Activated CD4-positive, alpha-beta T cell treated with anti-CD3 and anti-CD28 coated beads, Interleukin-2, Interleukin-6, amounts not matched to agents 100 ng/mL and 50 ng/mL, durations not matched to agents 16 hours and 8 hours (primary cell): ENCODE results near the gene GMDS.

Experiments used
- DNase-seq: peaks from one replicate; pipeline ENCODE4 v3.0.0-alpha.2; 2020

The GMDS gene

GRCh38 chr6:2086326-2086965 lies 159.0 kb downstream of the GMDS start:
- DNase-seq, result no peak

GRCh38 chr6:2085657-2086056 lies 159.7 kb downstream of the GMDS start:
- no peak for DNase-seq

- peak; percentile 54 for DNase-seq
Measured at GRCh38 chr6:2081155-2082138, 164.0 kb downstream of the GMDS start.

GRCh38 chr6:2078888-2079287 lies 166.5 kb downstream of the GMDS start:
- DNase-seq, result no peak

GRCh38 chr6:2077826-2078225 lies 167.6 kb downstream of the GMDS start:
- no peak for DNase-seq

- DNase-seq, result no peak
Measured at GRCh38 chr6:2073476-2073875, 171.9 kb downstream of the GMDS start.

- DNase-seq, result no peak
Measured at GRCh38 chr6:2072453-2072852, 173.0 kb downstream of the GMDS start.

GRCh38 chr6:2063547-2063946 lies 181.9 kb downstream of the GMDS start:
- no peak for DNase-seq

- no peak for DNase-seq
Measured at GRCh38 chr6:2061880-2062279, 183.5 kb downstream of the GMDS start.

GRCh38 chr6:2055911-2056310 lies 189.5 kb downstream of the GMDS start:
- no peak for DNase-seq

- DNase-seq, result no peak
Measured at GRCh38 chr6:2055143-2055542, 190.3 kb downstream of the GMDS start.

GRCh38 chr6:2054516-2055067 lies 190.8 kb downstream of the GMDS start:
- DNase-seq, result no peak

- no peak for DNase-seq
Measured at GRCh38 chr6:2053691-2054090, 191.7 kb downstream of the GMDS start.

GRCh38 chr6:2047855-2048254 lies 197.6 kb downstream of the GMDS start:
- DNase-seq, result no peak

- no peak for DNase-seq
Measured at GRCh38 chr6:2044192-2044591, 201.2 kb downstream of the GMDS start.

- DNase-seq, result no peak
Measured at GRCh38 chr6:2042956-2043648, 202.3 kb downstream of the GMDS start.

GRCh38 chr6:2038092-2038491 lies 207.3 kb downstream of the GMDS start:
- peak; percentile 53 for DNase-seq

- DNase-seq, result no peak
Measured at GRCh38 chr6:2037237-2037926, 208.0 kb downstream of the GMDS start.

- no peak for DNase-seq
Measured at GRCh38 chr6:2036710-2037023, 208.7 kb downstream of the GMDS start.

- no peak for DNase-seq
Measured at GRCh38 chr6:2035826-2036709, 209.3 kb downstream of the GMDS start.

- no peak for DNase-seq
Measured at GRCh38 chr6:2035046-2035445, 210.4 kb downstream of the GMDS start.

- no peak for DNase-seq
Measured at GRCh38 chr6:2034256-2034655, 211.1 kb downstream of the GMDS start.
